CD4-positive, alpha-beta T cell treated with Interferon gamma for 1 hour (primary cell): Measurements from ENCODE around the gene TTLL13.
"Not testable (repeated sequence)": the region's sequence is repeated elsewhere in the genome, so short reads cannot be mapped to it uniquely, and the experiment has no call there.

Experiments used
- DNase-seq: peaks from one replicate; pipeline ENCODE4 v3.0.0-alpha.2; 2020

TTLL13 gene

GRCh38 chr15:90291679-90292356, 42.5 kb downstream of the TTLL13 start:
- DNase-seq = no peak

GRCh38 chr15:90293040-90293810, 43.9 kb downstream of the TTLL13 start:
- DNase-seq = peak; percentile 63

GRCh38 chr15:90294159-90294558, 44.8 kb downstream of the TTLL13 start:
- DNase-seq = no peak

- DNase-seq = no peak
Measured at GRCh38 chr15:90294601-90295269, 45.4 kb downstream of the TTLL13 start.

- no peak for DNase-seq
Measured at GRCh38 chr15:90295270-90295648, 45.9 kb downstream of the TTLL13 start.

- DNase-seq = not testable (repeated sequence)
Measured at GRCh38 chr15:90296316-90296884, 47.0 kb downstream of the TTLL13 start.

GRCh38 chr15:90297021-90297420, 47.7 kb downstream of the TTLL13 start:
- no peak for DNase-seq

GRCh38 chr15:90300541-90300940, 51.2 kb downstream of the TTLL13 start:
- no peak for DNase-seq

- DNase-seq = peak; percentile 47
Measured at GRCh38 chr15:90300988-90301706, 51.8 kb downstream of the TTLL13 start.

GRCh38 chr15:90301707-90302300, 52.4 kb downstream of the TTLL13 start:
- no peak for DNase-seq

- DNase-seq = not testable (repeated sequence)
Measured at GRCh38 chr15:90305355-90305754, 56.0 kb downstream of the TTLL13 start.

GRCh38 chr15:90305932-90306331, 56.6 kb downstream of the TTLL13 start:
- DNase-seq = no peak

GRCh38 chr15:90306560-90306959, 57.2 kb downstream of the TTLL13 start:
- no peak for DNase-seq

GRCh38 chr15:90307661-90308060, 58.3 kb downstream of the TTLL13 start:
- no peak for DNase-seq

- DNase-seq = no peak
Measured at GRCh38 chr15:90309020-90309419, 59.7 kb downstream of the TTLL13 start.
